ENCODE measurements around the gene MIER2.

GRCh38 chr19:296476-297225 is 47.9 kb downstream of the MIER2 start:
- TF ChIP-seq, protein P1, sequence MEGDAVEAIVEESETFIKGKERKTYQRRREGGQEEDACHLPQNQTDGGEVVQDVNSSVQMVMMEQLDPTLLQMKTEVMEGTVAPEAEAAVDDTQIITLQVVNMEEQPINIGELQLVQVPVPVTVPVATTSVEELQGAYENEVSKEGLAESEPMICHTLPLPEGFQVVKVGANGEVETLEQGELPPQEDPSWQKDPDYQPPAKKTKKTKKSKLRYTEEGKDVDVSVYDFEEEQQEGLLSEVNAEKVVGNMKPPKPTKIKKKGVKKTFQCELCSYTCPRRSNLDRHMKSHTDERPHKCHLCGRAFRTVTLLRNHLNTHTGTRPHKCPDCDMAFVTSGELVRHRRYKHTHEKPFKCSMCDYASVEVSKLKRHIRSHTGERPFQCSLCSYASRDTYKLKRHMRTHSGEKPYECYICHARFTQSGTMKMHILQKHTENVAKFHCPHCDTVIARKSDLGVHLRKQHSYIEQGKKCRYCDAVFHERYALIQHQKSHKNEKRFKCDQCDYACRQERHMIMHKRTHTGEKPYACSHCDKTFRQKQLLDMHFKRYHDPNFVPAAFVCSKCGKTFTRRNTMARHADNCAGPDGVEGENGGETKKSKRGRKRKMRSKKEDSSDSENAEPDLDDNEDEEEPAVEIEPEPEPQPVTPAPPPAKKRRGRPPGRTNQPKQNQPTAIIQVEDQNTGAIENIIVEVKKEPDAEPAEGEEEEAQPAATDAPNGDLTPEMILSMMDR (conservative IDR thresholded peaks at IDR 0.05; ENCODE audit: low read depth, low read length): no peak
- no peak for TF ChIP-seq EZH2 (IDR thresholded peaks at IDR 0.05; ENCODE audit: low read length, unreplicated experiment)
